Measurements from ENCODE around the gene MRPL37. TPM values are rescaled to one million over a fixed set of nuclear protein-coding genes. Genes with fewer than 3 reads are reported as not detected.

MRPL37 gene
- total RNA-seq, 2 donors from 2014 or later = 34.9 to 41.8 TPM

- WGBS, 2 donors = 84 to 89% methylated on average over 8 to 9 of the region's 9 CpGs
- intact Hi-C loops (cut with DNase I) = no loop called here
- Histone ChIP-seq H3K4me1 (no peaks in the 10 kb centered on the region), H3K27ac (no peak overlapping the region), H3K27me3 (no peaks in the 10 kb centered on the region), H3K4me3 (no peak overlapping the region), H3K36me3 (replicated peaks in 1 of 2; ENCODE audit: insufficient read depth in 1 of 2, low read depth in 2 of 2) (no peaks in the 10 kb centered on the region), H3K9me3 (no peaks in the 10 kb centered on the region)
- ATAC-seq (no peak), DNase-seq (no peak)
- TF ChIP-seq POLR2A (IDR thresholded peaks at IDR 0.05) = no peak
- TF ChIP-seq CTCF (IDR thresholded peaks at IDR 0.05) = no peak
These were observed 32.4 kb upstream of the MRPL37 start for GRCh38 chr1:54167422-54168139.

DNA sequence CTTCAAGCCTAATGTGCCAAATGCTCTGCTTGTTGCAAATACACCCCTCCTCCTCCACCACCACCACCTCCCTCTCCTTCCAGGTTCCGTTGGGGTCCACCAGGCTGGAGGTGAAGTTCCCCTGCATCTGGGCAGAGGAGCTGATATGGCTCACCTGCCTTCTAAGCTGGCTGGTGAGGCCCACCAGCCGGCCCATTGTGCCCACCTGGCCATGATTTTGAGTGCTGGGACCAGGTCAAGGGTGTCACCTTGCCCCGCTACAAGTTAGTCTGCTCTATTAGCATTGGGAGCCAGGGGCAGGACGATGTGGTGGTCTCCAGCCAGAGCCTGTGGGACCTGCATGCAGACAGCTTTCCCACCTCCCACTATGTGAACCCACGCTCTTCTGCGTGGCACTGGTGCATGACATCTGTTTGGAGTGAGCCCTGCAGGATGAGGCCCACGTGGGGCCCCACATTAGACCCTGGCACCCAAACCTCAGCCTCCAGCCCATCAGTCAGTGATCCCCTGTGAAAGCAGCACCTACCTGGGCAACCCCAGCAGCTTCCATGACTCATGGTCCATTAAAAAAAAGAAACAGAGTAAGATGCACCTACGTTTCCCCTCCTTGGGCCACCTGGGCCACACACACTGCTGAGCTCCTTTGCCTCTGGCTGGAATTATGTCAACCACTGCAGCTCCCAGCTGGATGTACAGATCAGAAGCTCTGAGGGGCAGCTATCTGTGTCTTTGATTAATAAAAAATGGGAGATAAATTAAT, 31.6 kb upstream of the MRPL37 start:
- Histone ChIP-seq H3K9me3 (no peaks in the 10 kb centered on the region), H3K4me1 (no peaks in the 10 kb centered on the region), H3K27ac (no peak overlapping the region), H3K4me3 (no peak overlapping the region), H3K36me3 (replicated peaks in 1 of 2; ENCODE audit: insufficient read depth in 1 of 2, low read depth in 2 of 2) (no peaks in the 10 kb centered on the region), H3K27me3 (no peaks in the 10 kb centered on the region)
- DNase-seq (no peak), ATAC-seq (no peak)
- no peak for TF ChIP-seq POLR2A (IDR thresholded peaks at IDR 0.05)
- TF ChIP-seq CTCF (IDR thresholded peaks at IDR 0.05) = no peak
- intact Hi-C loops (cut with DNase I) = no loop called here
- 75 to 91% methylated on average over 1 to 7 of the region's 8 CpGs for WGBS, 2 donors

DNA sequence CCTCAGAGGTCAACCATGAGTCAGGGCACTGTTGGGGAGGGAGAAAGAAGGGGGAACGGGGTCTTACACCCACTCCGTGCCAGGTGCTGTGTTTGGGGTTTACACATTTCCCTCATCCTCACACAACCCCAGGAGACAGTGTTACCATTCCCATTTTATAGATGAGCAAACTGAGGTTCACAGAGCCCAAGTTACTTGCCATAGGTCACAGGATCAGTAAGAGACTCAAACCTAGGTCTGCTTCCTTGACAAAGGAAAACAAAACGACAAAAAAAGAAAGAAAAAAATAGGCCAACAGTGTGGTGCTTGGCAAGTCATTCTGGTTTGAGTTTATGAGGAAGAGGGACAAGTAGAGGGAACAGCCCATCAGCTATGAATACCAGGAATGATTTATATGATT, 30.9 kb upstream of the MRPL37 start:
- WGBS, 2 donors = 65 to 67% methylated on average over 3 of the region's 3 CpGs

DNA sequence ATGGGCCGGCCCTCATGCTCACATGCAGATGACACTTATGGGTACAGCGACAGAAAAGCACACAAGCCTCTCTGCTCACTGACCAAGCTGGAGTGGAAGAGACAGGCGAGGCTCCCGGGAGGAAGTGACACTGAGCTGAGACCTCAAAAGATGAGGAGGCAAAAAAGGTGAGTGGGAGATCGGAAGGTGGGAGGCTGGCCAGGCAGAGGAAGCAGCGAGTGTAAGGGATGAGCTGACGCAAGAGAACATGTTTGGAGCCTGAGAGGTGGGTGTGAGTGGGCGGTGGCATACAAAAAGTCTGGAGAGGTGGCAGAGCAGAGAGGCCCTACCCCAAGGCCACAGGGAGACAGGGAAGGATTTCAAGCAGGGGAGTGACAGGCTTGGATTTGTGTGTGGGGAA, 29.0 kb upstream of the MRPL37 start:
- no peaks in the 10 kb centered on the region for H3K27me3 ChIP-seq
- DNase-seq = no peak
- H3K36me3 ChIP-seq (replicated peaks in 1 of 2; ENCODE audit: insufficient read depth in 1 of 2, low read depth in 2 of 2) = no peaks in the 10 kb centered on the region
- intact Hi-C loops (cut with DNase I) = no loop called here
- H3K9me3 ChIP-seq = no peaks in the 10 kb centered on the region
- TF ChIP-seq POLR2A (IDR thresholded peaks at IDR 0.05) = no peak
- no peak for TF ChIP-seq CTCF (IDR thresholded peaks at IDR 0.05)
- no peak for ATAC-seq
- no peak overlapping the region for H3K4me3 ChIP-seq
- WGBS, 2 donors = 92 to 94% methylated on average over 8 of the region's 8 CpGs
- H3K4me1 ChIP-seq = no peaks in the 10 kb centered on the region
- H3K27ac ChIP-seq = no peak overlapping the region

More for the DNA sequence above, 30.9 kb upstream of the MRPL37 start:
- TF ChIP-seq CTCF (IDR thresholded peaks at IDR 0.05) (no peak), POLR2A (IDR thresholded peaks at IDR 0.05) (no peak)
- DNase-seq = no peak
- H3K4me1 ChIP-seq = no peaks in the 10 kb centered on the region
- H3K36me3 ChIP-seq (replicated peaks in 1 of 2; ENCODE audit: insufficient read depth in 1 of 2, low read depth in 2 of 2) = no peaks in the 10 kb centered on the region
- no peak overlapping the region for H3K4me3 ChIP-seq
- intact Hi-C loops (cut with DNase I) = no loop called here
- no peak for ATAC-seq
- H3K9me3 ChIP-seq = no peaks in the 10 kb centered on the region
- no peaks in the 10 kb centered on the region for H3K27me3 ChIP-seq
- H3K27ac ChIP-seq = no peak overlapping the region
